ENCODE measurements around the gene SLC6A11. TPM values are rescaled to one million over a fixed set of nuclear protein-coding genes. Genes with fewer than 3 reads are reported as not detected.

The SLC6A11 gene
- total RNA-seq, 1 experiment from 2014 or later, result 1.5 TPM

DNA sequence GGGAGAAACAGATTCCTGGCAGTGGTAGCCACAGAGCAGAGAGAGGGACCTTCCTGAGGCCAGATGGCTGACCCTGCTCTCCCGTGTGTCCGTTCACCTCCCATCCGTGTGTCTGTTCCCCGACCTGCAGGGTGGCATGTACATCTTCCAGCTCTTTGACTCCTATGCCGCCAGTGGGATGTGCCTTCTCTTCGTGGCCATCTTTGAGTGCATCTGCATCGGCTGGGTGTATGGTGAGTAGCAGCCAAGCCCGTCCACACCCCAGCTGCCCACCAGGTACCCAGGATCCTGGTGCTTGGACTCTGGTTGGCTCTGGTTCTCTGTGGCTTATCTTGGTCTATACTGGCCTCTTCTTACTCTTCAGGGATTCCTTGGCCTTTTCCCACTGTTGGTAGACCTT is 117.0 kb downstream of the SLC6A11 start:
- no peak overlapping the region for H3K23ac ChIP-seq (ENCODE audit: insufficient read length, low read depth, low read length)
- H4K5ac ChIP-seq (ENCODE audit: insufficient read length, low read depth, low read length), result no peak overlapping the region
- H4K91ac ChIP-seq (ENCODE audit: insufficient read length, low read depth, low read length), result no peak overlapping the region
- no peak overlapping the region for H3K4ac ChIP-seq (ENCODE audit: low read depth, low read length)
- H2BK20ac ChIP-seq (ENCODE audit: low read depth, low read length, poor library complexity, severe bottlenecking), result no peak overlapping the region
- no peaks in the 10 kb centered on the region for H4K20me1 ChIP-seq (ENCODE audit: control insufficient read depth, insufficient read depth, insufficient read length)
- H3K14ac ChIP-seq (ENCODE audit: insufficient read depth, low read length), result no peak overlapping the region
- no peak overlapping the region for H2BK120ac ChIP-seq (ENCODE audit: low read depth, low read length, poor library complexity, severe bottlenecking)
- DNase-seq, result no peak
- H3K4me1 Mint-ChIP-seq, result peaks cover 13 to 20% of the 10 kb centered on the region in 2 experiments
- TF ChIP-seq CTCF (conservative IDR thresholded peaks at IDR 0.05), result no peak
- H3K23me2 ChIP-seq (ENCODE audit: insufficient read length, low read depth, low read length, poor library complexity, severe bottlenecking), result no peaks in the 10 kb centered on the region
- no peak overlapping the region for H3T11ph ChIP-seq (ENCODE audit: low read length)
- no peak overlapping the region for H2AFZ ChIP-seq (ENCODE audit: low read length)
- no peak overlapping the region for H3K18ac ChIP-seq (ENCODE audit: insufficient read length, low read depth, low read length)
- H3K4me1 ChIP-seq (ENCODE audit: insufficient read depth, low read length), result no peaks in the 10 kb centered on the region
- H3K27me3 Mint-ChIP-seq (ENCODE audit: low read depth), result peaks cover 8% of the 10 kb centered on the region
- no peak overlapping the region for H3K4me3 Mint-ChIP-seq
- no CpG with 5 or more reads among the region's 8 CpGs for WGBS (ENCODE audit: extremely low coverage, insufficient read length, low lambda C conversion rate)
- no peaks in the 10 kb centered on the region for H3K36me3 Mint-ChIP-seq (ENCODE audit: insufficient read depth in 1 of 3, low read depth in 3 of 3)
- no peaks in the 10 kb centered on the region for H3K27me3 ChIP-seq (ENCODE audit: insufficient read depth, low read length)
- H2BK15ac ChIP-seq (ENCODE audit: low read depth, low read length), result no peak overlapping the region
- H3K79me2 ChIP-seq (ENCODE audit: insufficient read depth, low read length), result no peaks in the 10 kb centered on the region
- H3K9me3 ChIP-seq (ENCODE audit: control insufficient read depth, low read depth, low read length), result no peaks in the 10 kb centered on the region
- H3K56ac ChIP-seq (ENCODE audit: insufficient read length, low read depth, low read length), result no peak overlapping the region
- no peak overlapping the region for H4K8ac ChIP-seq (replicated peaks; ENCODE audit: insufficient read length, low read depth, low read length)
- no peak overlapping the region for H2BK5ac ChIP-seq (ENCODE audit: insufficient read length, low read length)
- H2AK5ac ChIP-seq (ENCODE audit: insufficient read length, low read length), result no peak overlapping the region
- H3K9ac ChIP-seq (ENCODE audit: extremely low read depth, insufficient read length, low read length), result no peak overlapping the region
- H3K4me2 ChIP-seq (ENCODE audit: insufficient read depth, insufficient read length, low read length), result no peak overlapping the region
- H3K9me3 Mint-ChIP-seq, result no peaks in the 10 kb centered on the region
- no peaks in the 10 kb centered on the region for H3K79me1 ChIP-seq (ENCODE audit: insufficient read depth, low read depth, low read length, poor library complexity, severe bottlenecking)
- H3K27ac Mint-ChIP-seq, result no peak overlapping the region
- no peak overlapping the region for H2BK12ac ChIP-seq (ENCODE audit: insufficient read length, low read depth, low read length)
- no peak overlapping the region for H3K27ac ChIP-seq (ENCODE audit: insufficient read length, low read depth, low read length)
